SK-N-SH (cell line): ENCODE results near the gene GPC5.

Experiments
- MEF2A ChIP-seq: IDR thresholded peaks from 2 replicates; pipeline ENCODE4 v1.4.0; 2012; ENCODE audit warnings: low read depth, borderline replicate concordance
- POLR2AphosphoS5 ChIP-seq: IDR thresholded peaks from 2 replicates; pipeline ENCODE4 v1.6.1; 2012; ENCODE audit warnings: low read depth, low read length
- RAD21 ChIP-seq: IDR thresholded peaks from 2 replicates; pipeline ENCODE4 v1.6.1; 2012; ENCODE audit warnings: mild to moderate bottlenecking, low read length
- RCOR1 ChIP-seq: fragments of 150-350 bp; IDR thresholded peaks from 2 replicates; pipeline ENCODE4 v1.6.1; 2017; ENCODE audit warnings: antibody characterized with exemption, low read length
- RFX5 ChIP-seq: IDR thresholded peaks from 2 replicates; pipeline ENCODE4 v1.6.1; 2012; ENCODE audit warnings: mild to moderate bottlenecking, improper control_type of control experiment, low read length
- SMC3 ChIP-seq: IDR thresholded peaks from 2 replicates; pipeline ENCODE4 v1.6.1; 2012; ENCODE audit warnings: low read depth, low read length, improper control_type of control experiment
- TEAD4 ChIP-seq: IDR thresholded peaks from 2 replicates; pipeline ENCODE4 v1.4.0; 2012; ENCODE audit warnings: mild to moderate bottlenecking, borderline replicate concordance; ENCODE audit not compliant: insufficient read depth
- USF2 ChIP-seq: fragments of 150-350 bp; IDR thresholded peaks from 2 replicates; pipeline ENCODE4 v1.6.1; 2017; ENCODE audit warnings: antibody characterized with exemption, low read length, low read depth, borderline replicate concordance
- YY1 ChIP-seq: IDR thresholded peaks from 2 replicates; pipeline ENCODE4 v1.4.0; 2012; ENCODE audit warnings: low read depth, mild to moderate bottlenecking
- ZBTB33 ChIP-seq: IDR thresholded peaks from 2 replicates; pipeline ENCODE4 v1.4.0; 2012; ENCODE audit warnings: low read depth, borderline replicate concordance
- TF ChIP-seq, protein P1 (sequence below): fragments of 200-600 bp; sonication (generic); IDR thresholded peaks from 2 replicates; pipeline ENCODE4 v1.6.1; 2017; ENCODE audit warnings: antibody characterized with exemption, mild to moderate bottlenecking, moderate library complexity
- TF ChIP-seq, protein P2 (sequence below): IDR thresholded peaks from 2 replicates; pipeline ENCODE4 v1.4.0; 2012; ENCODE audit warnings: low read depth

DNA sequence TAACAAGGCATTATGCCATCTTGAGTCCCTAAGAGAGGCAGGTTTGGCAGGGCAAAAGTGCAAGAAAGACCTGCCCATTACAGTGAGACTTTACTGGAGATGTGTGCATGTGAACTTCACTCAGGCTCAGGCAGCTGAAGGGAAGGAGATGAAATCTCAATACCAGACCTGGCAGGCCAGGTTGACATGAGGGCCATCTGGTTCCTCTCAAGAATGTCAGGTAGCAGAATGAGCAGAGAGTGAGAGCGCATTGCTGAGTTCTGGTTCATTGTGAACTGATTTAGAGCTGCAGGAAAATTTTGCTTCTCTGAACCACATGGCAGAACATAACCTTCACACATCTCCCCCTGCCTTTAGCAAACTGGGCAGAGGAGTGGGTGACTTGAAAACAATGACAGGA is 406.3 kb downstream of the GPC5 start:
- TF ChIP-seq ZBTB33 (no peak), TEAD4 (no peak), SMC3 (no peak), USF2 (no peak), POLR2AphosphoS5 (no peak), RAD21 (no peak), YY1 (no peak), RFX5 (no peak), RCOR1 (no peak), MEF2A (no peak)
- TF ChIP-seq, protein P1, sequence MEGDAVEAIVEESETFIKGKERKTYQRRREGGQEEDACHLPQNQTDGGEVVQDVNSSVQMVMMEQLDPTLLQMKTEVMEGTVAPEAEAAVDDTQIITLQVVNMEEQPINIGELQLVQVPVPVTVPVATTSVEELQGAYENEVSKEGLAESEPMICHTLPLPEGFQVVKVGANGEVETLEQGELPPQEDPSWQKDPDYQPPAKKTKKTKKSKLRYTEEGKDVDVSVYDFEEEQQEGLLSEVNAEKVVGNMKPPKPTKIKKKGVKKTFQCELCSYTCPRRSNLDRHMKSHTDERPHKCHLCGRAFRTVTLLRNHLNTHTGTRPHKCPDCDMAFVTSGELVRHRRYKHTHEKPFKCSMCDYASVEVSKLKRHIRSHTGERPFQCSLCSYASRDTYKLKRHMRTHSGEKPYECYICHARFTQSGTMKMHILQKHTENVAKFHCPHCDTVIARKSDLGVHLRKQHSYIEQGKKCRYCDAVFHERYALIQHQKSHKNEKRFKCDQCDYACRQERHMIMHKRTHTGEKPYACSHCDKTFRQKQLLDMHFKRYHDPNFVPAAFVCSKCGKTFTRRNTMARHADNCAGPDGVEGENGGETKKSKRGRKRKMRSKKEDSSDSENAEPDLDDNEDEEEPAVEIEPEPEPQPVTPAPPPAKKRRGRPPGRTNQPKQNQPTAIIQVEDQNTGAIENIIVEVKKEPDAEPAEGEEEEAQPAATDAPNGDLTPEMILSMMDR, result no peak
- TF ChIP-seq, protein P2, sequence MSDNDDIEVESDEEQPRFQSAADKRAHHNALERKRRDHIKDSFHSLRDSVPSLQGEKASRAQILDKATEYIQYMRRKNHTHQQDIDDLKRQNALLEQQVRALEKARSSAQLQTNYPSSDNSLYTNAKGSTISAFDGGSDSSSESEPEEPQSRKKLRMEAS, result no peak
